Measurements from ENCODE around the gene ZBTB7C.

ZBTB7C gene

DNA sequence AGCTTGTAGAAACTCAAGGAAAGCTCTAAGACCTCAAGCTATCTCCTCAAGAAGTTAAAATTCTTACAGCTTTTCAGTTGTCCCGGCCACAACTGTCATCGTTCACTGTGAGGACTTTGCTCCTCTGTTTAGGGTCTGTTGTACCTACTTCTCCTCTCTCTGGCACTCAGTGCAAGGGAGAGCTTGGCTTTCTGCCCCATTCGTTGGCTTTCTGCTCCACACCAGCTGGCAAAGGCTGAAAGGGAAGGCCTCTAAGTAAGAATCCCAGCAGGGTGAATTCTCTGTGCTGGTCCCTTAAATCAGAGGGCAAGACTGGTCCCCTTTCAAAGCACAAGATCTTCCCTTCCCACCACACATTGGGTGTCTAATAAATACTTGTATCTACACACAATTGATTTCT is 17.3 kb downstream of the ZBTB7C start:
- TF ChIP-seq, protein P1, sequence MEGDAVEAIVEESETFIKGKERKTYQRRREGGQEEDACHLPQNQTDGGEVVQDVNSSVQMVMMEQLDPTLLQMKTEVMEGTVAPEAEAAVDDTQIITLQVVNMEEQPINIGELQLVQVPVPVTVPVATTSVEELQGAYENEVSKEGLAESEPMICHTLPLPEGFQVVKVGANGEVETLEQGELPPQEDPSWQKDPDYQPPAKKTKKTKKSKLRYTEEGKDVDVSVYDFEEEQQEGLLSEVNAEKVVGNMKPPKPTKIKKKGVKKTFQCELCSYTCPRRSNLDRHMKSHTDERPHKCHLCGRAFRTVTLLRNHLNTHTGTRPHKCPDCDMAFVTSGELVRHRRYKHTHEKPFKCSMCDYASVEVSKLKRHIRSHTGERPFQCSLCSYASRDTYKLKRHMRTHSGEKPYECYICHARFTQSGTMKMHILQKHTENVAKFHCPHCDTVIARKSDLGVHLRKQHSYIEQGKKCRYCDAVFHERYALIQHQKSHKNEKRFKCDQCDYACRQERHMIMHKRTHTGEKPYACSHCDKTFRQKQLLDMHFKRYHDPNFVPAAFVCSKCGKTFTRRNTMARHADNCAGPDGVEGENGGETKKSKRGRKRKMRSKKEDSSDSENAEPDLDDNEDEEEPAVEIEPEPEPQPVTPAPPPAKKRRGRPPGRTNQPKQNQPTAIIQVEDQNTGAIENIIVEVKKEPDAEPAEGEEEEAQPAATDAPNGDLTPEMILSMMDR (IDR thresholded peaks at IDR 0.05; ENCODE audit: low read depth, low read length, missing control alignments) = no peak
- no peak for DNase-seq (ENCODE audit: low read depth)
- H3K4me3 ChIP-seq (ENCODE audit: low read depth, low read length) = no peak overlapping the region

DNA sequence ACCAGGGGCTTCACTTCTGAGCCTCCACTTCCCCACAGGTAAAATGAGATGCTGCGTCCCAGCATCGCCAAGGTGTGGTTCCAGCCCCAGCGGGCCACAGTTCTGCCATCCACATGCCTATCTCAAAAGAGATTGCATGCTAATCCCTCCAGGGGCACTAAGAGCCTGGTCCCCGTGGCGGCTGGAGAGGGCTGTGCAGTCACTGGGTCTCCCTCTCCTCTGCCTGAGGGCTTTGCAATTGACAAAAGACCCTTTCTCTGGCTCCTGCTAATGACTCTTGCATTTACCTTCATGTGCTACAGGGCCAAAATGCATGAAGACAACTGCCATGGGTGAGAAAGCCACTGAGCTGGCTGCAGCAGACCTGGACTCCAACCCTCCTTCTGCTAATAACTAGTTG is 18.5 kb downstream of the ZBTB7C start:
- no peak for DNase-seq (ENCODE audit: low read depth)
- TF ChIP-seq, protein P1 (IDR thresholded peaks at IDR 0.05; ENCODE audit: low read depth, low read length, missing control alignments) = no peak
- no peak overlapping the region for H3K4me3 ChIP-seq (ENCODE audit: low read depth, low read length)

DNA sequence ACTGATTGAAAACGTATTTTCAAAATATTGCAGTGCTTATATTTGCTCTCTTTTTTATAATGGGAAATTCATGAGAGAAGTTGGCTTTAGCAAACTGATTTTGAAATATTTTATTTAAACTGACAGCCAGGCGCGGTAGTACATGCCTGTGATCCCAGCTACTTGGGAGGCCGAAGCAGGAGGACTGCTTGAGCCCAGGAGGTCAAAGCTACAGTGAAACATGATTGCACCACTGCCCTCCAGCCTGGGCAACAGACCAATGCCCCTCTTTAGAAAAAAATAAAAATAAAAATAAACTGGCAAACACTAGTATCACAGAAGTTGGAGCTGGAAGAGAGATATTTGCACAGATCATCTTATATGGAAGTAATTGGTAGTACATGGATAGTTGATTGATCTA is 20.7 kb downstream of the ZBTB7C start:
- no peak for DNase-seq (ENCODE audit: low read depth)
- no peak overlapping the region for H3K4me3 ChIP-seq (ENCODE audit: low read depth, low read length)
- TF ChIP-seq, protein P1 (IDR thresholded peaks at IDR 0.05; ENCODE audit: low read depth, low read length, missing control alignments) = no peak

DNA sequence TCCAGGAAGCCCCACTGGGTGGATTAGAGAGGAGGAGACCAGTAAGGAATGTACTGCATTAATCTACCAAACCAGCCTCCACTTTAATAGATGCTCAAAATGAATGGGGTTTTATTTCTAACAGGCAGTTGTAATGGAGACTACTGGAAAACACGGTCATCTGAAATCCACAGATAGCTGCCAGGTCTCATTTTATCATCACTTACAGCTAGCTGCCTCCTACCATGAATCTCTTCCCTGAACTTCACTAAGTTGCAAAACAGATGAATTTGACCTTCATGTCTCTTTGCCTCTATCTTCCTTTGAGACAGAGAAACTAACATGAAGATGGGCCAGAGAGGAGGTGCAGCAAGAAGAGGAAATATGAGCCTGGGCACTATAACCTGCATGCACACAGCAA is 21.9 kb downstream of the ZBTB7C start:
- no peak overlapping the region for H3K4me3 ChIP-seq (ENCODE audit: low read depth, low read length)
- TF ChIP-seq, protein P1 (IDR thresholded peaks at IDR 0.05; ENCODE audit: low read depth, low read length, missing control alignments) = no peak

DNA sequence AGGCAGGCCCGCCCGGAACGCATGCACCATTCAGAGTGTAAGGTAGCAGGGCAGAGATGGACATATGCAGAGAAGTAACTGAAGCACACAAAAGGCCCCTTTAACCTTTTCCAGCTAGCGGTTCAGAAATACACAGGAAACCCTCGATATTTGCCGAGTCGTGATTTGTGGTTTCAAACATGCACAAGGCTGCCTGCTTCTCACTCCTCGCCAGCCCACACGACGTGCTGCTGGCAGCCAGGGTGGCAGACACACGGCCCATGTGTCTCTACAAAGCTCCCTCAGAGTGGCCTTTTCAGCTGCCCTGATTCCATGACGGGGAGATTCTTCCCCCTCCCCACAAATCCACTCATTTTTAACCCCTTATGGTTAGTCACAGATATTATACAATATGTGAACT is 23.6 kb downstream of the ZBTB7C start:
- no peak for DNase-seq (ENCODE audit: low read depth)
- H3K4me3 ChIP-seq (ENCODE audit: low read depth, low read length) = no peak overlapping the region
- TF ChIP-seq, protein P1 (IDR thresholded peaks at IDR 0.05; ENCODE audit: low read depth, low read length, missing control alignments) = no peak

More for the DNA sequence above, 21.9 kb downstream of the ZBTB7C start:
- no peak for DNase-seq (ENCODE audit: low read depth)

DNA sequence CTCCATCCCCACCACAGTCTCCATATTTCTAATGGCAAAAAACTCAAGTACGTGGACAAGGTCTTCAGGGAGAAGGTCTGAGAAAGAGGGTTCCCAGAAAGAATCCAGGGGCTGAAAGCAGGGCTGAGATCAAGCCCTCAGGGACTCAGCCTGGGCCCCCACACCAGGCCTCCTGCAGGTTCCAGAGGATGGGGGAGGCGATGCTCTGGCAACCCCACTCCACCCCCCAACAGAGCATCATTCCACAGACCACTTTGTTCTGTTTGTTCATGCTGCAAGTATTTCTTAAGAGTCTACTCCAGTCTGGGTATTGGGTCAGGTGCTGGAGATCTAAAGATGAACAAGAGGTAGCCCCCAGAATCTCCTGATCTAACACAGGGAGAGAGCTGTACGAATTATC is 32.2 kb downstream of the ZBTB7C start:
- H3K4me3 ChIP-seq (ENCODE audit: low read depth, low read length) = no peak overlapping the region
- DNase-seq (ENCODE audit: low read depth) = no peak
- TF ChIP-seq, protein P1 (IDR thresholded peaks at IDR 0.05; ENCODE audit: low read depth, low read length, missing control alignments) = no peak

DNA sequence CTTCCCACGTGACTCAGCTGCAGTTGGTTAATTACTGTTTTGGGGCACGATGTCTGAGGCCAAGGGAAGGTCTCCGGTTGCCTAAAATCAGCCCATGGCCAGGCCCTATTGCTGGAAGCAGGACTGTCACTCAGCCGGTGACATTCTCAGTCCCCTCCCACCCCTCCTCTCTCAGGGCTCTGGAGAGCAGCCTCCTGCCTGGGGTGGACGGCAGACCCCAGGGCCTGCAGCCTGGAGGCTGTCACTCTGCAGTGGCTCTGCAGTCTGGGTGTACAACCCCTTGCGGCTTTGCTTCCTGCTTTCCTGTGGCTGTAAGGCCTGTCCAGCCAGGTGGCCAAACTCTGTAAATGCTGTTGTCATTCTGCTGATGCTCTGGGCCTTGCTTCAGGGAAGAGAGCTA is 32.8 kb downstream of the ZBTB7C start:
- DNase-seq (ENCODE audit: low read depth) = no peak
- TF ChIP-seq, protein P1 (IDR thresholded peaks at IDR 0.05; ENCODE audit: low read depth, low read length, missing control alignments) = no peak
- no peak overlapping the region for H3K4me3 ChIP-seq (ENCODE audit: low read depth, low read length)
